Panc1 (cell line): ENCODE data around the gene UQCRQ.

Source experiments
- POLR2AphosphoS5 ChIP-seq: IDR thresholded peaks from 2 replicates; pipeline ENCODE4 v1.6.1; 2012; ENCODE audit warnings: mild to moderate bottlenecking, low read depth, low read length, moderate library complexity
- TF ChIP-seq, protein P1 (sequence below): fragments of 450-650 bp; IDR thresholded peaks from 2 replicates; pipeline ENCODE4 v1.5.1; 2017; ENCODE audit warnings: mild to moderate bottlenecking

DNA sequence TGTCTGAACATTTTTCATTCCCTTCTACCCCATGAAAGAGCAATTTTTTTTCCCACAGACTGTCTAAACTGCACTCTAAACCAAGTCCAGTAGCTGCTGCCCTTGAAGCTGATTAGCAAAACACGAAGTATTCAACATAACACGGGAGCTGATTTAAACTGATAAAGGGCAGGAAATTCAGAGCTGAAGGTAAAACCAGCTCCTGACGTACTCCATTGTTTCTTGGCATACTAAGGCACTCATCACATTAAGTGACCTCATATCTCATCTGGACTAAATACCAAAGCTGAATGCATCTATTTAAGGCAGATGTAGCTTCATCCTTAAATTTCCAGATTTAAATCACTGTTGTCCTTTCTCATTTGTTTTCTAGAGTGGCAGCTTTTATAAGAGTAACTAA, 12.1 kb upstream of the UQCRQ start:
- TF ChIP-seq, protein P1, sequence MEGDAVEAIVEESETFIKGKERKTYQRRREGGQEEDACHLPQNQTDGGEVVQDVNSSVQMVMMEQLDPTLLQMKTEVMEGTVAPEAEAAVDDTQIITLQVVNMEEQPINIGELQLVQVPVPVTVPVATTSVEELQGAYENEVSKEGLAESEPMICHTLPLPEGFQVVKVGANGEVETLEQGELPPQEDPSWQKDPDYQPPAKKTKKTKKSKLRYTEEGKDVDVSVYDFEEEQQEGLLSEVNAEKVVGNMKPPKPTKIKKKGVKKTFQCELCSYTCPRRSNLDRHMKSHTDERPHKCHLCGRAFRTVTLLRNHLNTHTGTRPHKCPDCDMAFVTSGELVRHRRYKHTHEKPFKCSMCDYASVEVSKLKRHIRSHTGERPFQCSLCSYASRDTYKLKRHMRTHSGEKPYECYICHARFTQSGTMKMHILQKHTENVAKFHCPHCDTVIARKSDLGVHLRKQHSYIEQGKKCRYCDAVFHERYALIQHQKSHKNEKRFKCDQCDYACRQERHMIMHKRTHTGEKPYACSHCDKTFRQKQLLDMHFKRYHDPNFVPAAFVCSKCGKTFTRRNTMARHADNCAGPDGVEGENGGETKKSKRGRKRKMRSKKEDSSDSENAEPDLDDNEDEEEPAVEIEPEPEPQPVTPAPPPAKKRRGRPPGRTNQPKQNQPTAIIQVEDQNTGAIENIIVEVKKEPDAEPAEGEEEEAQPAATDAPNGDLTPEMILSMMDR = no peak
- no peak for TF ChIP-seq POLR2AphosphoS5
